Smooth muscle cell (in vitro differentiated cells): ENCODE data around the gene ZBTB7A. TPM values are rescaled to one million over a fixed set of nuclear protein-coding genes. Genes with fewer than 3 reads are reported as not detected.

Experiments used
- DNase-seq: peaks from one replicate; lab custom pipeline; 2025; ENCODE audit not compliant: unreplicated experiment; lab: John Stamatoyannopoulos, UW
- H2AFZ ChIP-seq: fragments of 200-600 bp; sonication (generic); 2 replicates; pipeline ENCODE4 v1.6.0; 2016; ENCODE audit warnings: antibody characterized with exemption, low read depth, mild to moderate bottlenecking
- H3F3A ChIP-seq: fragments of 200-600 bp; sonication (generic); 2 replicates; pipeline ENCODE4 v1.6.0; 2017; ENCODE audit warnings: antibody characterized with exemption, low read depth
- H3K27ac ChIP-seq: fragments of 200-600 bp; sonication (generic); 2 replicates; pipeline ENCODE4 v1.5.1; 2016; ENCODE audit warnings: low read depth, mild to moderate bottlenecking
- H3K27me3 ChIP-seq: fragments of 200-600 bp; sonication (generic); 2 replicates; pipeline ENCODE4 v1.6.1; 2016; ENCODE audit warnings: low read depth, mild to moderate bottlenecking
- H3K36me3 ChIP-seq: fragments of 200-600 bp; sonication (generic); 2 replicates; pipeline ENCODE4 v1.5.1; 2016; ENCODE audit warnings: low read depth
- H3K4me1 ChIP-seq: fragments of 200-600 bp; sonication (generic); 2 replicates; pipeline ENCODE4 v1.5.1; 2016; ENCODE audit warnings: low read depth
- H3K4me2 ChIP-seq: fragments of 200-600 bp; sonication (generic); 2 replicates; pipeline ENCODE4 v1.6.0; 2016; ENCODE audit warnings: mild to moderate bottlenecking
- H3K4me3 ChIP-seq: fragments of 200-600 bp; sonication (generic); 2 replicates; pipeline ENCODE4 v1.5.1; 2016; ENCODE audit warnings: mild to moderate bottlenecking
- H3K79me2 ChIP-seq: fragments of 200-600 bp; sonication (generic); 2 replicates; pipeline ENCODE4 v1.6.0; 2016; ENCODE audit warnings: low read depth, mild to moderate bottlenecking
- H3K9ac ChIP-seq: fragments of 200-600 bp; sonication (generic); 2 replicates; pipeline ENCODE4 v1.6.0; 2016; ENCODE audit warnings: low read depth
- H3K9me3 ChIP-seq: fragments of 200-600 bp; sonication (generic); replicated peaks from 2 replicates; pipeline ENCODE4 v1.5.1; 2016; ENCODE audit warnings: low read depth
- H4K20me1 ChIP-seq: fragments of 200-600 bp; sonication (generic); 2 replicates; pipeline ENCODE4 v1.6.0; 2016; ENCODE audit warnings: low read depth
- WGBS: methylation state at CpG from one replicate; pipeline ENCODE4 v1.1.7; 2016; ENCODE audit warnings: low lambda C conversion rate; 5-methylcytosine and 5-hydroxymethylcytosine counted together
- polyA plus RNA-seq: library from polyadenylated mRNA; unstranded; fragments of >200 nt; fragmentation: Nextera tagmentation; extraction: Ambion mirVana; gene quantifications from 2 replicates; pipeline ENCODE4 v1.2.1, GENCODE V29; 2016
- total RNA-seq: library from RNA; depleted of rRNA; stranded (reverse); fragments of >200 nt; gene quantifications from 2 replicates; pipeline ENCODE4 v1.2.3, GENCODE V29; 2014
- TF ChIP-seq, protein P1 (sequence below): fragments of 200-600 bp; sonication (generic); IDR thresholded peaks from 2 replicates; pipeline ENCODE4 v1.5.1; 2017; ENCODE audit warnings: borderline replicate concordance, mild to moderate bottlenecking, antibody characterized with exemption; ENCODE audit not compliant: insufficient read depth, poor library complexity, severe bottlenecking

Gene ZBTB7A
- total and polyA plus RNA-seq, 2 experiments from 2014 or later = 13.3 to 36.0 TPM

- H3K27ac ChIP-seq = no peak overlapping the region
- peaks cover 63% of the 10 kb centered on the region for H3K79me2 ChIP-seq
- TF ChIP-seq, protein P1, sequence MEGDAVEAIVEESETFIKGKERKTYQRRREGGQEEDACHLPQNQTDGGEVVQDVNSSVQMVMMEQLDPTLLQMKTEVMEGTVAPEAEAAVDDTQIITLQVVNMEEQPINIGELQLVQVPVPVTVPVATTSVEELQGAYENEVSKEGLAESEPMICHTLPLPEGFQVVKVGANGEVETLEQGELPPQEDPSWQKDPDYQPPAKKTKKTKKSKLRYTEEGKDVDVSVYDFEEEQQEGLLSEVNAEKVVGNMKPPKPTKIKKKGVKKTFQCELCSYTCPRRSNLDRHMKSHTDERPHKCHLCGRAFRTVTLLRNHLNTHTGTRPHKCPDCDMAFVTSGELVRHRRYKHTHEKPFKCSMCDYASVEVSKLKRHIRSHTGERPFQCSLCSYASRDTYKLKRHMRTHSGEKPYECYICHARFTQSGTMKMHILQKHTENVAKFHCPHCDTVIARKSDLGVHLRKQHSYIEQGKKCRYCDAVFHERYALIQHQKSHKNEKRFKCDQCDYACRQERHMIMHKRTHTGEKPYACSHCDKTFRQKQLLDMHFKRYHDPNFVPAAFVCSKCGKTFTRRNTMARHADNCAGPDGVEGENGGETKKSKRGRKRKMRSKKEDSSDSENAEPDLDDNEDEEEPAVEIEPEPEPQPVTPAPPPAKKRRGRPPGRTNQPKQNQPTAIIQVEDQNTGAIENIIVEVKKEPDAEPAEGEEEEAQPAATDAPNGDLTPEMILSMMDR = no peak
- no peak for DNase-seq
- no peaks in the 10 kb centered on the region for H3K36me3 ChIP-seq
- H4K20me1 ChIP-seq = peaks cover 83% of the 10 kb centered on the region
- no peak overlapping the region for H3K4me3 ChIP-seq
- 99% methylated on average over 12 of the region's 19 CpGs for WGBS
- no peak overlapping the region for H2AFZ ChIP-seq
- H3K4me2 ChIP-seq = no peak overlapping the region
- no peaks in the 10 kb centered on the region for H3K9me3 ChIP-seq
- H3F3A ChIP-seq = no peaks in the 10 kb centered on the region
- H3K4me1 ChIP-seq = no peaks in the 10 kb centered on the region
- H3K9ac ChIP-seq = no peak overlapping the region
- H3K27me3 ChIP-seq = no peaks in the 10 kb centered on the region
Measured at GRCh38 chr19:4018775-4019504, 47.8 kb downstream of the ZBTB7A start.

DNA sequence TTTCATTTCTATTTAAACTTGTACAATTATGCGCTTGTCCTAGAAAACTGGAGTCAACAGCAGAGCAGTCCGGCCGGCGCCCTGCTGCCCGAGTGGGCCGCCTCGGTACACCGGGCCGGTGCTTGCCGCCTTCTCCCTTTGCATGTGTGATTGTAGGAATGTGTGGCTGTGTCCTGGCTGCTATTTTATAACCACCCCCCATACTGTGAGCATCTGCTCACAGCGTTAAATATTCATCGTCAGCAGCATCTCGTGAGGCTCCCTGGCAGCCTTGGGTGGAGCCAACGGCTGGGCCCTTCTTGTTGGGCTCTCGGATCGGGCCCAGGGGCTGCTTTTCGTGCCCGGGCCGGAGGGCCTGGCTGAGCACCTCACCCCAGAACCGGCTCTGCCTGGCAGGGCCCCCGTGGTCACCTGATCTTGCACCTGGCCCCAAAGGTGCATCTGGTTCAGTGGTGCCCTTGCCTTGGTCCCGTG, 48.5 kb downstream of the ZBTB7A start:
- H3K4me2 ChIP-seq = no peak overlapping the region
- no peaks in the 10 kb centered on the region for H3F3A ChIP-seq
- no peaks in the 10 kb centered on the region for H3K4me1 ChIP-seq
- H2AFZ ChIP-seq = no peak overlapping the region
- no peaks in the 10 kb centered on the region for H3K9me3 ChIP-seq
- no peak for DNase-seq
- no peaks in the 10 kb centered on the region for H3K27me3 ChIP-seq
- no peaks in the 10 kb centered on the region for H3K36me3 ChIP-seq
- no peak overlapping the region for H3K4me3 ChIP-seq
- H3K79me2 ChIP-seq = peaks cover 61% of the 10 kb centered on the region
- H4K20me1 ChIP-seq = peaks cover 81% of the 10 kb centered on the region
- H3K9ac ChIP-seq = no peak overlapping the region
- 97% methylated on average over 22 of the region's 22 CpGs for WGBS
- no peak overlapping the region for H3K27ac ChIP-seq
- TF ChIP-seq, protein P1 = no peak

- WGBS = 98% methylated on average over 10 of the region's 15 CpGs
- Histone ChIP-seq H3K79me2 (peaks cover 51% of the 10 kb centered on the region), H3K27me3 (no peaks in the 10 kb centered on the region), H3K9ac (no peak overlapping the region), H3K4me3 (no peak overlapping the region), H3K27ac (no peak overlapping the region), H3K4me2 (no peak overlapping the region), H3K4me1 (no peaks in the 10 kb centered on the region), H3K36me3 (no peaks in the 10 kb centered on the region), H3F3A (no peaks in the 10 kb centered on the region), H4K20me1 (peaks cover 90% of the 10 kb centered on the region), H3K9me3 (no peaks in the 10 kb centered on the region), H2AFZ (no peak overlapping the region)
- TF ChIP-seq, protein P1 = no peak
- DNase-seq = no peak
Measured at GRCh38 chr19:4016903-4017638, 49.6 kb downstream of the ZBTB7A start.
